Superior temporal gyrus (tissue), 1 donor: ENCODE measurements around the gene ASB11.

Experiments
- DNase-seq: peaks from one replicate; pipeline ENCODE4 v3.0.0-alpha.2; 2016; ENCODE audit errors: extremely low spot score

The ASB11 gene, protein sequence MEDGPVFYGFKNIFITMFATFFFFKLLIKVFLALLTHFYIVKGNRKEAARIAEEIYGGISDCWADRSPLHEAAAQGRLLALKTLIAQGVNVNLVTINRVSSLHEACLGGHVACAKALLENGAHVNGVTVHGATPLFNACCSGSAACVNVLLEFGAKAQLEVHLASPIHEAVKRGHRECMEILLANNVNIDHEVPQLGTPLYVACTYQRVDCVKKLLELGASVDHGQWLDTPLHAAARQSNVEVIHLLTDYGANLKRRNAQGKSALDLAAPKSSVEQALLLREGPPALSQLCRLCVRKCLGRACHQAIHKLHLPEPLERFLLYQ

DNA sequence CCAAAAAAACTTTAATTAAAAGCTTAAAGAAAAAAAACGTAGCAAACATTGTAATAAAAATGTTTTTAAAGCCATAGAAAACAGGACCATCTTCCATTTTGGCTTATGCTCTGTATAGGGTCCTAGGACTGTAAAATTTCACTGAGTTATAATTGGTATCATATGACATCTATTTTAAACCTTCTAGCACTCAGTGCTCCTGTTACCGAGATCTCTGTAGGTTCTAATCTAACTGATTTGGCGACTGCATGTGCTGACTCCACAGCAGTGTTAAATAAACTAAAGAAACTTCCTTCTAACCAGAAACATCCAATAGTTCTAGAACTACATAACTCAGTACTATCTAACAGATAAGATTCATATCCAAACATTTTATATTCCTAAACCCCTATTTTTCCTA is at the start of gene ASB11:
ASB11 (minus strand) TSS at position 132 of the 400 bp plus-strand sequence; CDS start at position 97, 35 bp downstream.
- DNase-seq, result no peak

DNA sequence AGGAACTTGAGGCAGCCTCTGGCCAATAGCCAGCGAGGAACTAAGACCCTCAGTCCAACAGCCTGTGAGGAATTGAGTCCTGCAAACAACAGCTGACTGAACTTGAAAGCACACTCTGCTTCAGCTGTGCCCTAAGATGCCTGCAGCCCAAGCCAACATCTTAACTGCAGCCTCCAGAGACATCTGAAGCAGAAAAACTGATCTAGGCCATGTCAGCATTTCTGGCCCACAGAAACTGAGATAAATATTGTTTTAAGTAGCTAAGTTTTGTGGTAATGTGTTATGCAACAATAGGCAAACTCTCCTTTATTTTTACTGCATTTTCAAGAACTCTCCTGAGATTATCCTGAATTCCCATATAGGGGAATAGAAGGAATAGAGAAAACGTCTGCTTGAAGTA is 44.3 kb upstream of the ASB11 start:
- DNase-seq, result no peak

DNA sequence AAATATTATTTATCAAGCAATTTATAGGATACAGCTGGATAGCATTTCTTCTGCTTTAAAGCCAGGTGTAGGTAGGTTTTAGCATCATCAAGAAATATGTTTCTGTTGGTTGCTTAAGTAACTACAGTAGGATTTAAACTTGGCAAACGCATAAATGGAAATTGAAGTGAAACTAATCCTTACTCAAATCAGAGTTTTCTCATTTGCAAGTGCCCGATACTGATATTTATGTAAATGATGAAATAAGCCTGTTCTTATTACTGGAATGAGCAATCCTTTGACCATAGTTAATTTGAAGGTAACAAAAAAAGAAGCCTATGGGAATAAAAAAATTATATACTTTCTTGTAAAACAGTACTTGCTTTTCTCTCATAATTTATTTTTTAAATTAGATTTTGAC is 43.1 kb upstream of the ASB11 start:
- DNase-seq, result no peak

DNA sequence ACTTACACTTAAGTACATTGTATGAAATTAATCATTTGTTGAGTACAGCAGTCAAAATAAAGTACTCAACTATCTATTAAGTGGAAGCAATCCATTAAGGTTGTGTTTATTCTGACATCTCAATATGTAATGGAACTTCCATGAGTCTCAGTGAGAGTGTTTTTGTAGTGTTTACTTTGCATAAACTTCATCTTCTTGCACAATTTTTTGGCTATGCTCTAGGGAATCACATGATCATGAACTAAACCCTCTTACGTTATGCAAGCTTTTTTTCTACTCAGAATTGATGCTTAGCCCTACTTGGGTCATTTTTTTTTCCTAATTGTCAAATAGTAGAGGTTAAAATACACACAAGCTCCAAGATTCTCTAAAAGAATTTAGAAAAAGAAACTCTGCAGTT is 41.0 kb upstream of the ASB11 start:
- no peak for DNase-seq

DNA sequence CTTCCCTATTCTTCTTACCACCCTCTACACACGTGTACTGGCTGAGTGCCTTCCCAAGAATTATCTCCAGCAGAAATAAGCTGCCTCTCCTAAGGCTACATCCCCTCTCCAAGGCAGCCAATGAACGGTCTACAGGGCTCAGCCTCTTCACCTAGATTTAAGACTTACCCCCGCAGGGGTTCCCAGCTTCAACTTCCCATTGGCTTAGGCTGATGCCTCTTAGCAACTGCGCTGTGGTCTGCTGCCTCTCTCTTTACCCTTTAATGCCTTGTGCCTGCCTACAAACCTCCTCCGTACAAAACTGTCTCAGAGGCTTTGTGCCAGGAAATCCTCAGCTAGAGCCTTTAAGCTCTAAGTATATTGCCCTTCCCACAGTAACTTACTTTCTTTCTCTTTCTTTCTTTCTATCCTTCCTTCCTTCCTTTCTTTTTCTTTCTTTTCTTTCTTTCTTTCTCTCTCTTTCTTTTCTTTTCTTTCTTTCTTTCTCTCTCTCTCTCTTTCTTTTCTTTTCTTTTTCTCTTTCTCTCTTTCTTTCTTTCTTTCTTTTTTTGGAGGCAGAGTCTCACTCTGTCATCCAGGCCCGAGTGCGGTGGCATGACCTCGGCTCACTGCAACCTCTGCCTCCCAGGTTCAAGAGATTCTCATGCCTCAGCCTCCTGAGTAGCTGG is 35.0 kb upstream of the ASB11 start:
- no peak for DNase-seq

DNA sequence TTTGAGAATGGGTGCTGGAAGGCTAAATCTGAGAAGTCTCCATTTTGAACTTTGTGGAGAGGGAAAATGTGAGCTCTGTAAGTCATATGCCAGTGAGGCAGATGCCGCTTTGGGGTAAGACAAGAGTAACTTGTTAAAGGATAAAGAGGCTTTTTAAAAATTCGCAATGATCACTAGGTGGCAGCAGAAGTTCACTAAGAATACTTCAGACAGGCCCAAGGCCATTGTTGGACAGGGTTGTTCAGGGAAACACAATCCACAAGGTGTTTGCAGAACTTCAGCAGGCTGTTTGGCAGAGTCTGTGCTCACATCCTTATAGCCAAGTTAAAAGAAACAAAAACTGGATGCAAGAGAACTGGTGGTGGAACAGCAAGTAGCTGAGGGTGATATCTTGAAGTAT is 33.6 kb upstream of the ASB11 start:
- DNase-seq, result peak; percentile 85

DNA sequence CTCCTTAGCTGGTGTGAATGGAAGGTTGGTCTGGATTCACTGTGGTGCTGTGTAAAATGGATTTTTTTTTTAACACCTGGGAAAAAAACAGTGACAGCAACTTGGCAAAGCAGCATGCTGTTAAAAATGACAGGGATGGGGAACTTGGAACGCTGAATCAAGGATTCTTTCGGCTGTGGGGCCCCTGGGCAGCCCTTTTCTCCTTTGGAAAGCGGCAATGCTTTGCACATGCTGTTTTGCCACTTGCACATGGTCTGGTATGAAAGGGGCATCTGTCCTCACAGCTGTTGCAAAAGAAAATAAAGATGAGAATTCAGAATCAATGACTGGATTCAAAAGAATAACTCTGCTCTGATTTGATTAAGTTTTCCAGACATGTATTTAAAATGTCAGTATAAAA is 30.5 kb upstream of the ASB11 start:
- no peak for DNase-seq

DNA sequence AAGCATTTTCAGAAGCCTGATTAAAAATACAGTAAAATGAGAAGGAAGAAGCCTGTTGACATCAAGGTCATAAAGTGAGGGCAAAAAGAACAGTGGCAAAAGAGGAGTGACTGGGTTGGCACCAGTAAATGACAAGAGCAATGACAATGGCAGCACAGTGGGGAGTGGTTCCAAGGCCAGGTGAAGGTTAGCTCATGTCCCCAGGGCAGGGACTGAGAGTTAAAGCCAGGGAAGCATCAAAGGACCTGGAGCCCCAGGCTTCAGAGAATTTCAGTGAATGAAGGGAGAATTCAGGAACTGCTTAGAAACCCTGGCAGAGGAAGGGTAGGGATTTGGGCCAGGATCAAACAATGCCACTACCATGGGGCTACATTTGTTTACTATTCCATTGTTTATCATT is 28.7 kb upstream of the ASB11 start:
- DNase-seq, result no peak

DNA sequence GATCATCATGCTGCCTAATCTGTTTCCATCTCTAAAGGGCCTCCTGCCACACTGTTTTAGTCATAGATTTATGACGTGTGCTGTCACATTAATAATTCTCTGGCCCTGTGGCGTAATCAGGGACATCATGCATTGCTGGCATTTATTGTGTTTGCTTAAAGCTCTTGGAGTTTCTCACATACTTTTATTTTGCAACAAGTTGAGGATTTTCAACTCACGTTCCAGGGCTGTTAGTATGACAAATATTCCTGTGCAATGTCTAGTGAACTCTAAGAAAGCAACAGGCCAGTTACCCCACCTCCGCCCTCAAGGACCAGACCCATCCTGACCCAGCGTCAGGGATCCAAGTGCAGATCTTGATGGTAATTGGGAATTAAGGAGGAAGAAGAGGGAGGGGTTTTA is 27.6 kb upstream of the ASB11 start:
- no peak for DNase-seq

DNA sequence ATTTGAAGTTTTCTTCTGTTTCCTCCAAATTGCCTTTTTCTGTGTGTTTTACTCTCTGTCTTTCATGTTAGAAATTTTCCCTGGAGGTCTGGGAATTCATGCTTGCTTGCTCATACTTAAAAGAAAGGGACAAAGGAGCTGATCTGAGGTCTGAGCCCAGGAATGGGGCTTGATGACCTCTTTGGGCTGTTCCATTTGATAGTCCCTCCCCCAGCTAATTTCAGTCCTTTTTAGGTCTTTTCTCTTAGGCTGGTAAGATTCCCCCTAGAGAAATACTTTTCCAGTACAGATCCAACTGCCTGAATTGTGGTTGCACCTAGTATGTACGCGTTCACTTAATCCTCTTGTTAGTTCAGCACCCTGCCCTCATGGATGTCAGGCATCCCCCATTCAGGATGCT is 25.4 kb upstream of the ASB11 start:
- no peak for DNase-seq

DNA sequence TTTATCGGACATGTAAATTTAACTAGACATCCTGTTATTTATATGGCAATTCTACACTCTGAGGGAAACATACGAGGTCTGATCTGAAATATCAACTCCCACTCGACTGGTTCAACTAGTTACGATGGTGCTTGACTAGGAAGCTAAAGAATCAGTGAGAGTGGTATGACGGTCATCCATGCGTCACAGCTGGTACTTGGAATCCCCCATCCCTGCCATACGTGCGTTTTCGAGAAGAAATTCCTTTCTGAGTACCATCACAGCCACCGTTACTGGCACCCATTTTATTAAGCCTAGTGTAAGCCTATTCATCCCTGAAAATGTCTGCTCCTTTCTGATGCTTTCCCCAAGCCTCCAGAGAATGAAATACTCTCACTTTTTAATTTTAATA is 20.6 kb upstream of the ASB11 start:
- no peak for DNase-seq

DNA sequence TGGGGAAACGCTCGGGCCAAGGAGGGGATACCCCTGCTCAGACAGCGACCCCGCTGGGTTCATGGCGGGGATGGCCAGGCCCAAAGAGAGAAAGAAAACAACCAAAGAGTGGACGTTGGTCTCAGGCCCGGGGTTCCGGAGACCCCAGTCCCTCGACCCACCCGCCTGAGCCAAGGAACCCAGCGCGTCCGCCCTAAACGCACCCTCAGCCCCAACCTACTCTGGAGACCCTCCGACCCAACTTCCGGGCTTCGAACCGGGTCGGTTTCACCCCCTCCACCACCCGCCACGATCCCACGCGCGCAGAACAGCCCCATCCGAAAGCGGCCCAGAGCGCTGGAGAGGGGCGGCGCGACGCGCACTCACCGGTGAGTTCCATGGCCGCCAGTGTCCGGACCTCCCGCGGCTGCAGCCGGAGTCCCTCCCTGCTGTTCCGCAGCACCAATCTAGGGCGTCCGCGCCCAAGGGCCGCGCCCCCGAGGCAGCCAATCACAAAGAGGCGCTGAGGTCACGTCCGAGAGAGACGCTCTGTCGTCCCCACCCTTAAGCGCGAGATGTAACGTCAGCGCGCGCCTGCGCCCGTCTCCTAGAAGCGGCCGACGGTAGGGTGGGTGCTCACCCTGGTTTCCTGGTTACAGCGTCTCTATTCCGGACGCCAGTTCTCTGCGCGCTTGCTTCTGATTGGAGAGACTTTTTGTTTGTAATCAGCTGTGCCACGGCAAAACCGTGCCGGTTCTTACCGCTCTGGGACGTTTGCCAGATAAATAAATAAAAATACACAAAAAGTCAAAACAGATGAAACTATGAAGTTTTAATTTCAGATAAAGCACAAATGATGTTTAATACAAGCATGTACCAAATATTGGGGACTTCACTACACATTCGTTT is 19.9 kb upstream of the ASB11 start, which contains the start of gene PIGA:
PIGA (minus strand) TSS at position 389 of the 888 bp plus-strand sequence. CDS start 3,593 bp downstream, outside the sequence.
- DNase-seq, result peak; percentile 94

DNA sequence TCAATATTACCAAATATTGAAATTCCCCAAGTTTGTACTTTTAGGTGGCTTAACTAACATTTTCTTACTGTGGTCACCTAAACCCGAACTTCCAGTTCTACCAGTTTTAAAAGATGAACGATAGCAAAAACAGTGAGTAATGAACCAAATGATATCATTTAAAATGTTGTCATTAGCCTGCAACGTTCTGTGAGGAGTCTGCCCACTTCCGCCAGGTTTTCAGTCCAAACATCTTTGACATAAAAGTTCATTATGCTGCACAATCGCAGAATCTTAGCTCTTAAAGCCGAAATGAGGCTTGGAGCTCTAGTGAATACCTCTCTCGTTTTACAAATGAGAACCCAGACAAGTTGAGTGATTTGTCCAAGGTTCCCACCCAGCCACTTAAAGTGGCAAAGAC is 19.1 kb upstream of the ASB11 start:
- DNase-seq, result no peak

DNA sequence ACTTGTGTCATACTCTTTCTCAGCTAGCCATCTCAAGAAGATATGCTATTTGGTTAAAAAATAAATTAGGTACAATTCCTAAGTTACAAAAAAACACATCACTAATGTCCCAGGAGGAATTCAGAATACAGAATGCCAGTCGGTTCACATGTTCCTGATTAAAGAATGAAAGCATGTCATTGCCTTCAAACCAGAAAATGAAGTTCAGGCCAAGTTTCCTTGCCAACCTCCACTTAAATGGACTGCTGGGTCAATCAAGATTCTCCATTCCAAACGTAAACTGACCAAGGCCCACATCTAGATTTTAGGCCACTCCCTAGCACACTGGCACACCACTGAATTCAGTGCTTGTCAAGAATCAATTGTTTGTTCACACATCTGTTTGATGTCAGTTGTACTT is 13.4 kb upstream of the ASB11 start:
- no peak for DNase-seq

DNA sequence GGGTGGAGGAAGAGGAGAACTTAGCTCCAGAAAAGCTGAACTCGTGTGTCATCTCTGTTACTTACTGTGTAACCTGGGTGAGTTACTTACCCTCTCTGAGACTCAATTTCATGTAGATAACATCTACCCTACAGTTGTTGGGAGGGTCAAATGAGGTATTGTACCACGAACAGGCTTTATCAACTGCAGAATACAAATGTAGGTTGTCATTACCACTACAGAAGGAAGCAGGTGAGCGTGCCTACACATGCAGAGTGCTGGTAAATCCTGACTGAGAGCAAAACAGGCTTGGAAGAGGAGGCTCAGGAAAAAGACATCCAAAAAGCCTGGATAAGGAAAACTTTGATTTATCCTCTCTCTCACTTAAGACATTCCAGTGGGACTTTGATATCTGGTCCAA is 12.7 kb upstream of the ASB11 start:
- no peak for DNase-seq

DNA sequence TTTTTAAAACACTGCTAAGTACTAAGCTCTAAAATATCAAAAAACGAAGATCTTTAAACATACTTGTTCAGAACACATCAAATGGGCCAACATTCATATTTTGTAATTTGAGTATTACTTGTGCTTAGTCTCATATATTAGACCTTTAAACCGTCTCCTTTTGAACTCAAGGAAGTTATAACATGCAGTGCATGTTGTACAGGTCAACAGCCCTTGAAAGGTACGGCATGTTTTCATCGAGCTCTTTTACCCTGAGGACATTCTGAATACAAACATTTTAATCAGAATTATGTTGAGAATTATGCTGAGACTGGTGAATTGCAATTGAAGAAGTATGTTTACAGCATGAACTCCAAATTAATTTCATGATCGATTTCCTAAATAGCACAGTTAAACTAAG is 7.0 kb upstream of the ASB11 start:
- no peak for DNase-seq

DNA sequence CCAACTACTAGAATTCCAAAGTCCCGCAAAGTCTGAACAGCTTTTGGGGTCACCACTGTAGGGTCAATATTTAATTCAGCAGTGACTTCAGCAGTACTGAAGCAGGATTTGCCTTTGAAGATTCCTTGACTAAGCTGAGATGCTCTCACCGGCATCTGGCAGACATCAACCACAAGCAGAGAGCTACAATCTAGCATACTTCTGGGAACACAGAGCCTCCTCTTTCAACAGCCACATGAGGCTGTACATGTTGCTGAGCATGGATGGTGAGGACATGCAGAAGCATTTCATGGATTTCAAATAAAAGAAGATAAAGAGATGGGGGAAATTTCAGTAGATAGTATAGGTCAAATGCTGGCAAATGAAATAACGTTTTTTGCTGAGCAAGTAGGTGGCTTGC is 6.6 kb upstream of the ASB11 start:
- no peak for DNase-seq

DNA sequence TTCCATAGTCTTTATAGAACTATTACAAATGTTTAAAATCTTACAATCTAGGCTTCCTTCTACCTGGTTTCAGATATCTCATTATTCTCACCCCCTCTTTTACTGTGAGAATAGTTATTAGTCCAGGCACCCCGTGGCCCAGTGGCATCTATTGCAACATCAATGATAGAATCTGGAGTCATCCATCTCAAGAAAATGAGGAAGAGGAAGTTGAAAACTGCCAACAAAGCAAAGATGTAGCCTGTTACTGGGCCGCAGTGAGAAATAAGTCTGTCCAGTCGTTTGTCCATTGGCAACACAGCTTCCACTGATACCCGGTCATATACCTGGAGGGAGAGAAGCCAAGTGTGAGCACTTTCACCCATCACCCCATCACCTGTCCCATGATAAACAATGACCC is 6.0 kb upstream of the ASB11 start:
- DNase-seq, result no peak

DNA sequence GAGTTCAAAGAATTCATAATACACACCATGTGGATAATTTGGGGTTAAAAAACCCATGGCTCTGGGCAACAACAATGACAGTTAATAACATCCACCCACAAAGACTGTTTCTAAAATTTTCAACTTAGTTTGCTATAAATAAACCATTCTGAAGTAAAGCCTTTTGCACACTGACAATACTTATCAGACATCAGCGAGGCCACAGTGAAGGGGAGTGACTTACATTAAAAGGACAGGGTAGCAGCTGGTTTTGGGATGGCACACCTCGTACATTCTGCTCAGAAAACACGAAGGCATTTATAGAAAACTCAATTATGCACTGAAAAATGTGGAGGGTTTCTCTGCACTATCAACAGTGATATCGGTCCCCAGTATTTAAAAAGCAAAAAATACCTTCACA is 4.9 kb upstream of the ASB11 start:
- no peak for DNase-seq

DNA sequence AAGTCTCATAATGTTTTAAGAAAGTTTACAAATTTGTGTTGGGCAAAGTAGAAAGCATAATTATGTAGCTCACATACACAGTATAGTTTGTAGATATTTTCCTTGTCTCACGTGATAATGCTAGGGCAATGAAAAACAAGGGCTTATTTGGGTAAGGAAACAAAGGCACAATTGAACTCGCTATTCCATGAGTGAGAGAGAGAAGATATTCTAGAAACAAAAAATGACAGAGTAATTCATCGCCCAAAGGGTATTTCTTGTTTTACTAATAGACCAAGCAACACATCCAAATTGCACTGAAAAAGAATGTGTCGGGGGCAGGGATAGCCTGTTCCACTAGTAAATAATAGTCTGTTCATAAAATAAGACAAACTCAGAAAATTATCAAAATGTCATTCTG is 3.6 kb upstream of the ASB11 start:
- peak; percentile 74 for DNase-seq

DNA sequence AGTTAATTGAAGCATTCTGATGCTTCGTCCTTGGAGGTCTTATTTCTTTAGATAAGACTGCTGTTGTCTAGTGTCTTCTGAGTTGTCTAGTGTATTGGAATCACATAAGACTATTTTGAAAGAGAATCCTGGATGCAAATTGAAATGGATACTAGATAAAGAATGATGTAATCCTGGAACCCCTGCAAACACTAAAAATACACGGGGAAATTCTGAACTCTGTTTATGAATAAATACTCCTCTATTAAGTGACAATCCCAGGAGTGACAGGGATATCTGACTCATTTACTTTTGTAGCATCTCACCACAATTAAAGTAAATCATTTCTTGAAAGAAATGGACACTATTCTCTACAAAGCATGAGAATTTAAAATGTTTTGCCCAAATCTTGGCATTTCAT is 968 bp downstream of the ASB11 start:
- DNase-seq, result no peak

DNA sequence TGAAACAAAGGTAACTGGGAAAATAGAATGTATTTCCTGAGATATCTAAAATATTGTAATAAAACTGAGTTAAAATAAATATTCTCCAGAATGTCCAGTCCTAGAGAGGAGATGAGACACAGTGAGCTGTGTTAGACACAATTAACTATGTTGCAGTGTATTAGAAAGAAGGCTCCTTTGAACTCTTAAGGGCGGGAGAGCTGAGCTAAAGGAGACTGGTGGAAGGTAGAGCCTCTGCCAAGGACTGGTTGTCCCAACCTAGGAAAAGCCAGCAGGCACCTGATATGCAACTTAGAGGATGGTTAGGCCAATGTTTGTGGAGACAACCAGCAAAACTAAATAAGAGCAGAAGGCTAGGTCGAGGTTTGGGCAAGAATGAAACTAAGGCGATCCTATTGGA is 4.3 kb downstream of the ASB11 start:
- DNase-seq, result no peak

DNA sequence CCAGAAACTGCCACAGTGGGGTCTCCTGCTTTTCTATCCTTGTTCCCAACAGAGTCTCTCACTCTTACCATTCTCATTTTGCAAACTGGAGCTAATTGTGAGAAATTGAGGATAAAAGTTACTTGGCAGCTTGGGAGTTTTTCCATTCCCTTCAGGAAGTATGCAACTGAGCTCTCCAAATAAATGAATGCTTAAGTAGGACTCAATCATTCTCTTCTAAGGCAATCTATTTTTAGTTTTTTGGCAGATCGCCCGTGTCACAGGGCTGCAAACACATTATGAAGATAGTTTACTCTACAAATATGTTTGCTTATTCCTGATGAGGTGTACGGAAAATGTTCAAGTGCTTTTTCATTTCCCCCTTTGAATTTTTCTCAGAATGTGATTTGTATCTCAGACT is 5.3 kb downstream of the ASB11 start:
- no peak for DNase-seq
